GM12891 (cell line): ENCODE results near the gene CABP7.

Source experiments
- DNase-seq: peaks from one replicate; pipeline ENCODE4 v3.0.0; 2011; ENCODE audit warnings: low spot score; ENCODE audit not compliant: insufficient read length
- FAIRE-seq: peaks from 2 replicates; lab custom pipeline; 2011; peaks lifted over from hg19 to GRCh38; lab: Jason Lieb, UNC
- PAX5 ChIP-seq: IDR thresholded peaks from 2 replicates; pipeline ENCODE4 v1.6.1; 2011; ENCODE audit warnings: low read length, moderate library complexity, mild to moderate bottlenecking; ENCODE audit not compliant: insufficient read depth, severe bottlenecking
- POLR2A ChIP-seq: IDR thresholded peaks from 2 replicates; pipeline ENCODE4 v1.6.1; 2011; ENCODE audit warnings: low read depth, low read length, control low read depth
- POLR2AphosphoS5 ChIP-seq: IDR thresholded peaks from 2 replicates; pipeline ENCODE4 v1.6.1; 2011; ENCODE audit warnings: low read depth, low read length, control low read depth
- POU2F2 ChIP-seq: IDR thresholded peaks from 2 replicates; pipeline ENCODE4 v1.6.1; 2011; ENCODE audit warnings: low read depth, mild to moderate bottlenecking, control low read depth, low read length, moderate library complexity
- SPI1 ChIP-seq: IDR thresholded peaks from 2 replicates; pipeline ENCODE4 v1.6.1; 2011; ENCODE audit warnings: low read depth, low read length, control low read depth
- TAF1 ChIP-seq: IDR thresholded peaks from 2 replicates; pipeline ENCODE4 v1.6.1; 2011; ENCODE audit warnings: low read depth, low read length, control low read depth

Gene CABP7

GRCh38 chr22:29738118-29738815, 18.5 kb downstream of the CABP7 start:
- TF ChIP-seq PAX5 = no peak
- TF ChIP-seq POLR2A = no peak
- TF ChIP-seq POU2F2 = no peak
- no peak for TF ChIP-seq TAF1
- no peak for TF ChIP-seq SPI1
- TF ChIP-seq POLR2AphosphoS5 = no peak
- no peak for DNase-seq
- FAIRE-seq = no peak

GRCh38 chr22:29739346-29739875, 19.6 kb downstream of the CABP7 start:
- DNase-seq = no peak
- no peak for FAIRE-seq
- TF ChIP-seq PAX5 (no peak), POLR2A (no peak), TAF1 (no peak), POLR2AphosphoS5 (no peak), SPI1 (no peak), POU2F2 (no peak)

GRCh38 chr22:29740216-29740615, 20.4 kb downstream of the CABP7 start:
- DNase-seq (no peak), FAIRE-seq (no peak)
- no peak for TF ChIP-seq POLR2AphosphoS5
- no peak for TF ChIP-seq TAF1
- TF ChIP-seq PAX5 = no peak
- TF ChIP-seq POLR2A = no peak
- no peak for TF ChIP-seq SPI1
- TF ChIP-seq POU2F2 = no peak

- DNase-seq (no peak), FAIRE-seq (no peak)
These were observed 22.1 kb downstream of the CABP7 start for GRCh38 chr22:29741926-29742325.

GRCh38 chr22:29742326-29742725, 22.5 kb downstream of the CABP7 start:
- FAIRE-seq = no peak
- no peak for DNase-seq
- no peak for TF ChIP-seq TAF1
- no peak for TF ChIP-seq POU2F2
- TF ChIP-seq POLR2AphosphoS5 = no peak
- no peak for TF ChIP-seq POLR2A
- TF ChIP-seq PAX5 = no peak
- no peak for TF ChIP-seq SPI1

More at GRCh38 chr22:29741926-29742325, 22.1 kb downstream of the CABP7 start:
- TF ChIP-seq PAX5 = no peak

DNA sequence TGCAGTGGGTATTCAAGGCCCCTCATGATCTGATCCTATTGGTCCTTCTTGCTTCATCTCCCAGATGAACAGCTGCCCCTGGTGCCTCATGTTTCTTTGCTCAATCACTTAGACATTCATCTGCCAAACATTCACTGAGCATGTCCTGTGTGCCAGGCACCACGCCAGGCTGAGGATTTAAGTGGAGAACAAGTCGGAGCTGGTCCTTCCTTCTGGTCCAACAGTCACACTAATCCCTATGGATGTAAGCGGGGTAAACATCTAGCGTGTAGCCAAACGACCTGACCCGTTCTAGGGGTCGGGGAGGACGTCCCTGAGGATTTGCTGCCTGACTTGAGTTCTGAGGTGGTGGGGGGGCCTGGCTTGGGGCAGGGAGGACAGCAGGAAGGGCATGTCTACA, 25.1 kb downstream of the CABP7 start:
- DNase-seq (no peak), FAIRE-seq (no peak)
- TF ChIP-seq PAX5 (no peak), POU2F2 (no peak), POLR2AphosphoS5 (no peak)

DNA sequence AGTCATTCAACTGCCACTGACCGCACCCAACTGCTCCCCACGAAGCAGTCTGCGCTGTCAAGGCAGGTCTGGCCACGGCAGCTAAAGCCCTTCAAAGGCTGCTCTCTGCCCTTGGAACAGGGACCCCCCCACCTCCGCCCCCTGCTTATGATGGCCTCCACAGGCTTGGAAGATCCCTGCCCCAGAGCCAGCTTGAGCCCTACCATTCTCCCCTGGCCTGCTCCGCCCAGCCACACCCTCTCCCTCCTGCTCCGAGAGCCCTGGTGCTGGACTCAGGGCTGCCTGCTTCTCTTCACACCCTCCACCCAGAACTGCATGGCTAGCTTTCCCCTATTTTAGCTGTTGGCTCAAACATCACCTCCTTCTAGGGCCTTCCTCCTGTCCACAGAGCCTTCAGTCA, 28.0 kb downstream of the CABP7 start:
- TF ChIP-seq POLR2A (no peak), PAX5 (no peak), SPI1 (no peak), POU2F2 (no peak), POLR2AphosphoS5 (no peak), TAF1 (no peak)
- FAIRE-seq (no peak), DNase-seq (no peak)

DNA sequence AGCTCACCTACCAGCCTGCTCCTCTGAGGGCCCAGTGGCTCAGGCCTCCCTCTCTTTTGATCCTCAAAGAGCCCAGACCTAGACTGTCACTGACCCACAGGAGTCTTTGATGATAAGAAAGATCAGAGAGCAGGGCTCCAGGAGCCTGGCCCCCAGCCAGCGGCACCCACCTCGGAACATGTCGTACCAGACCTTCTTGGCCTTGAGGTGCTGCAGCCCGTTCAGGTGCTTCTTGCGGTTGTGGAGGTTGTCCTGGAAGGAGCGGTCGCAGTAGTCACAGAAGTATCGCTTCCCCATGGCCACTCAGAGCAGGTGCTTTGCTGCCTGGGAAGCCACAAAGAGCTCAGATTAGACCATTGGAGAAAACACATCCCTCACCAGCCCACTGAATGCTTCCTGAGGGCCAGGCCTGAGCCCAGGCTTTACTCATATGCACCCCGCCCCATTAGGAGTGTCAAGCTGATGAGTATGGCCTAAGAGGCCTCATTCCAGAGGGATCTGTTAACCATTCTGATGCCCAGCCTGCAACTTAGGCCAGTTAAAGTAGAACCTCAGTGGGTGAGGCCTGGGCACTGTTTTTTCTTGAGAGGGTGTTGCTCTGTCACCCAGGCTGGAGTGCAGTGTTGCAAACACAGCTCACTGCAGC, 28.6 kb downstream of the CABP7 start:
- TF ChIP-seq SPI1 = no peak
- FAIRE-seq (no peak), DNase-seq (no peak)

- FAIRE-seq = no peak
- DNase-seq = no peak
- TF ChIP-seq PAX5 = no peak
- TF ChIP-seq SPI1 = no peak
- TF ChIP-seq TAF1 = no peak
- no peak for TF ChIP-seq POLR2AphosphoS5
- TF ChIP-seq POU2F2 = no peak
- TF ChIP-seq POLR2A = no peak
These were observed 30.2 kb downstream of the CABP7 start for GRCh38 chr22:29750029-29750428.
